ENCODE results near the gene SVIP. TPM values are rescaled to one million over a fixed set of nuclear protein-coding genes. Genes with fewer than 3 reads are reported as not detected.

Gene SVIP
- total RNA-seq, 1 experiment from 2014 or later = 46.2 TPM

- ChIA-PET POLR2A (ENCODE audit: low non-redundant PET) (no interaction called here), CTCF (interaction anchor here (0.9 to 2.0 kb wide), 2 partner anchors 116 to 390 kb away, joined by 3 to 8 read pairs; no protein-coding TSS in a partner anchor)
- H3K36me3 ChIP-seq (ENCODE audit: insufficient read depth, low read length, poor library complexity, severe bottlenecking) = no peaks in the 10 kb centered on the region
- peaks cover 12% of the 10 kb centered on the region for H3K4me1 ChIP-seq (ENCODE audit: insufficient read depth, low read length, poor library complexity, severe bottlenecking)
- H3K4me3 ChIP-seq (ENCODE audit: low read depth, low read length, poor library complexity, severe bottlenecking) = no peak overlapping the region
- no peak for DNase-seq (ENCODE audit: low spot score)
- BruUV-seq (replicated peaks) = no TSS peak
- no peak overlapping the region for H3K27ac ChIP-seq (ENCODE audit: low read depth, low read length, poor library complexity, severe bottlenecking)
- TF ChIP-seq EZH2 (IDR thresholded peaks at IDR 0.05; ENCODE audit: borderline replicate concordance, low read depth, low read length, poor library complexity, severe bottlenecking) = no peak
- TF ChIP-seq CTCF (conservative IDR thresholded peaks at IDR 0.05; ENCODE audit: low read depth, low read length) = no peak
- H3K27me3 ChIP-seq (replicated peaks; ENCODE audit: insufficient read depth, low read depth, low read length, poor library complexity) = no peaks in the 10 kb centered on the region
- intact Hi-C loops (cut with micrococcal nuclease; ENCODE audit: unreplicated experiment) = loop anchor here (2.0 to 5.0 kb wide), 5 partner anchors 116 to 540 kb away; partner anchors contain the start of gene FANCF
- H3K9me3 ChIP-seq (ENCODE audit: low read depth, low read length, poor library complexity, severe bottlenecking) = no peaks in the 10 kb centered on the region
Observed at GRCh38 chr11:22787055-22787454, 42.5 kb downstream of the SVIP start.

- Histone ChIP-seq H3K9me3 (ENCODE audit: low read depth, low read length, poor library complexity, severe bottlenecking) (no peaks in the 10 kb centered on the region), H3K4me1 (ENCODE audit: insufficient read depth, low read length, poor library complexity, severe bottlenecking) (peaks cover 12% of the 10 kb centered on the region), H3K27ac (ENCODE audit: low read depth, low read length, poor library complexity, severe bottlenecking) (no peak overlapping the region), H3K27me3 (replicated peaks; ENCODE audit: insufficient read depth, low read depth, low read length, poor library complexity) (no peaks in the 10 kb centered on the region), H3K36me3 (ENCODE audit: insufficient read depth, low read length, poor library complexity, severe bottlenecking) (no peaks in the 10 kb centered on the region), H3K4me3 (ENCODE audit: low read depth, low read length, poor library complexity, severe bottlenecking) (no peak overlapping the region)
- intact Hi-C loops (cut with micrococcal nuclease; ENCODE audit: unreplicated experiment) = loop anchor here (2.0 to 5.0 kb wide), 5 partner anchors 116 to 539 kb away; partner anchors contain the start of gene FANCF
- ChIA-PET POLR2A (ENCODE audit: low non-redundant PET) (no interaction called here), CTCF (interaction anchor here (2.0 kb wide), 1 partner anchor 116 kb away, joined by 8 read pairs; no protein-coding TSS in a partner anchor)
- no TSS peak for BruUV-seq (replicated peaks)
- TF ChIP-seq EZH2 (IDR thresholded peaks at IDR 0.05; ENCODE audit: borderline replicate concordance, low read depth, low read length, poor library complexity, severe bottlenecking) (no peak), CTCF (conservative IDR thresholded peaks at IDR 0.05; ENCODE audit: low read depth, low read length) (no peak)
- DNase-seq (ENCODE audit: low spot score) = no peak
Observed at GRCh38 chr11:22786475-22786874, 43.1 kb downstream of the SVIP start.

GRCh38 chr11:22785251-22785650 is 44.4 kb downstream of the SVIP start:
- H3K36me3 ChIP-seq (ENCODE audit: insufficient read depth, low read length, poor library complexity, severe bottlenecking) = no peaks in the 10 kb centered on the region
- H3K27ac ChIP-seq (ENCODE audit: low read depth, low read length, poor library complexity, severe bottlenecking) = peak overlapping the region; percentile 42
- TF ChIP-seq CTCF (conservative IDR thresholded peaks at IDR 0.05; ENCODE audit: low read depth, low read length) (no peak), EZH2 (IDR thresholded peaks at IDR 0.05; ENCODE audit: borderline replicate concordance, low read depth, low read length, poor library complexity, severe bottlenecking) (no peak)
- no peak overlapping the region for H3K4me3 ChIP-seq (ENCODE audit: low read depth, low read length, poor library complexity, severe bottlenecking)
- POLR2A ChIA-PET (ENCODE audit: low non-redundant PET) = no interaction called here
- peaks cover 12% of the 10 kb centered on the region for H3K4me1 ChIP-seq (ENCODE audit: insufficient read depth, low read length, poor library complexity, severe bottlenecking)
- intact Hi-C loops (cut with micrococcal nuclease; ENCODE audit: unreplicated experiment) = loop anchor here (5.0 kb wide), 3 partner anchors 158 to 538 kb away; partner anchors contain the start of gene FANCF
- CTCF ChIA-PET = no interaction called here
- no peaks in the 10 kb centered on the region for H3K9me3 ChIP-seq (ENCODE audit: low read depth, low read length, poor library complexity, severe bottlenecking)
- H3K27me3 ChIP-seq (replicated peaks; ENCODE audit: insufficient read depth, low read depth, low read length, poor library complexity) = no peaks in the 10 kb centered on the region
- no TSS peak for BruUV-seq (replicated peaks)
- peak; percentile 66 for DNase-seq (ENCODE audit: low spot score)

Data from A673 (cell line).